ENCODE measurements around the gene ADCY6.

ADCY6 gene

DNA sequence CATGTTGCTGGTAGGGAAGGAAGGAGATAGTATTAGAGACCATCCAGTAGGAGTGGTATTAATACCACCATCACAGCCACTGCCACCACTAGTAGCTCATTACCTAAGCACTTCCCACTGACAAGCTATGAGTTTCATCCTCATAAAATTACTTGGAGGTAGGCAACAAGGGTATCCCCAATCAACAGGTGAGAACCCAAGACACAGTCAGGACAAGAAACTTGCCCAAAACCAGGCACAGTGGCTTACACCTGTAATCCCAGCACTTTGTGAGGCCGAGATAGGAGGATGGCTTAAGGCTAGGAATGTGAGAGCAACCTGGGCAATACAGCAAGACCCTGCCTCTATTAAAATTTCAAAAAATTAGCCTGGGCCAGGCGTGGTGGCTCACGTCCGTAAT is 5.5 kb downstream of the ADCY6 start:
- DNase-seq (ENCODE audit: low spot score) = no peak

DNA sequence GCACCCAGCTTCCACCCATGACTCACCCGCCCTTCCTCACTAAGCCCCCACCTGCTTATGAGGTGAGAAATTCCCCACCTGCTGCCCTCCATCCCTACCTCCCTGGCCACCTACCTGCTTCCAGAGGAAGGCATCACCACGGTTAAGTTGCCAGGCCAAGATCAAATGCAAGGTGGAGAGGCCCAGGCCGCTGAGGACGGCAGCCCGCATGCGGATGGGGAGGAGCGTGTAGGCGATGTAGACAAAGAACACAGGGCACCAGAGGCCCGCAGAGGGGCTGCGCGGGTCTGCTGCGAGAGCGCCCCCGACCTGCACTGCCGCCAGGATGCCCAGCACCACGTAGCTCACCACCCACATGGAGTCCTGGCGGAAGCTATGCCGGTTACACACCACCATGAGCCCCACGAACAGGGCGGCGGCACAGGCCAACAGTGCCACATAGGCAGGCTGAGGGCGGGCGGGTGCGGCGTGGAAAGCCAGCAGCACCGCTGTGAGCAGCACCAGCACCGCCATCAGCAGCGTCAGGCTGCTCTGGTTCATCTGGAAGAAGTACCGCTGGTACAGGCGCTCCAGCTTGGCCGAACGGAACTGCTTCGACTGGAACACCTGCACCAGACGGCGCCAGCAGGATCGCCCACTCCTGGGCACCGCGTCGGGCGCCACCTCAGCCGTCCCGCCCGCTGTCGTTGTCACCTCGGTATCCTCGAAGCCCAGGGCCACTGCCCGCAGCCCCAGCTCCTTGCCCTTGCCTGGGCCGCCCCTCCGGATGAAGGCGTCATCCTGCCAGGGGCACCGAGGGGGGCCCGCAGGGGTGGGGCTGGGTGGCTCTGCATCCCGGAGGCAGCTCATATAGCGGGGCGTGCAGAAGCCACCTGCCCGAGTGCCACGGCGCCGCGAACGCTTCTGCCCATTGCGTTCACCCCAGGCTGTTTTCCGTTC is 6.2 kb downstream of the ADCY6 start:
- DNase-seq (ENCODE audit: low spot score) = no peak

DNA sequence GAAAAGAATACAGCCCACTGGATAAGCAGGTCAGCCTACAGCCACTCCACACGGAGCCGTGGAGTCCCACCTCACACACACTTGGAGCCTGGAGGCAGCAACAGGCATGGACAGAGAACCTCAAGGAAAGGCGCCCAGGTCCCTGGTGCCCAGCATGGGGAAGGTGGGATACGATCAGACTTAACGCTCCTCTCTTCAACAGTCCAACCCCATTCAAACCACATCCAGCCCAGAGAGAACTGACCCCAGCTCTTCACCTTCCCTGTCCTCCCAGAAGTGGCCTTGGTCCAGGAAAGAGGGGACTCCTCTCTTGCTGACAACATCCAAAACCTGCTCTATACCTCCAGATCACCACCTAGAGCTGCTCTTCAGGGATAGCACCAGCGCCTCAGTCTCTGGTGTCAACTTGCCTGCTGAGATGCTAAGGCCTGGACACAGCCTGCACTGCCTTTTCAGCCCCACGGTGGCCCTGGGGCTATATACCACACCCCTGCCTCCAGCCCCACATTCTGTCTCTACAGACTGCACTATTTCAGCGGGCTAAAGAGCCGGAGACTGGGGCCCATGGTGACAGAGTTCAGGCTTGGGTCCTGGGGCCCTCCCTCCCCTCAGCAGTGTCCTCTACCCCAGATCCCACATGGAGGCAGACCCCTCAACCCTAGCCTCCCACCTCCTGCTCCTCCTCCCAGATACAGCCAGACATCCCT is 7.0 kb downstream of the ADCY6 start:
- no peak for DNase-seq (ENCODE audit: low spot score)

DNA sequence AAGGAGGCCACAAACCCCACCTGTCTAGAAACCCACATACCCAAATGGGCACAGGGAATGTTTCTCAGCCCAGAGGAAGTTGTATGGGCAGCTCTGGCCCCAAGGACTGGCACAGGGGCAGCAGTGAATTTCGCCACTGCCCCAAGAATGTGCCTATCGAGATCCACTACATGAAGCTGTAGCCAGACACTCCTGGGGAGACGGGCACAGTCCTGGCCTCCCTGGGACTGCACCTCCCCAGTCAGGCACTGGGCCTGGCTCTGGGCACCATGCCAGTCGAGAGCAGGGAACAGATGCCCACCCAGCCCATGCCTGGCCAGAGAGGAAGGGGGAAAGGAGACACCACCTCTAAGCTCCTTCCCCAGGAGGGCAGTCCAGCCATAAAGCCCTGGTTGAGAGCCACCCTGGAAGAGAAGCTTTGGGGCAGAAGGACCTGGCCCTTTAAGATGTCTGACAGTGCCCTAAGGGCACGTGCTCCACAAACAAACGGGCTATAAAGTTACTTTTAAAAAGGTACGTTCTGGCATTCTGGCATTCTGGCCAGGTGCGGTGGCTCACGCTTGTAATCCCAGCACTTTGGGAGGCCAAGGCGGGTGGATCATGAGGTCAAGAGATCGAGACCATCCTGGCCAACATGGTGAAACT is 8.4 kb downstream of the ADCY6 start:
- no peak for DNase-seq (ENCODE audit: low spot score)

DNA sequence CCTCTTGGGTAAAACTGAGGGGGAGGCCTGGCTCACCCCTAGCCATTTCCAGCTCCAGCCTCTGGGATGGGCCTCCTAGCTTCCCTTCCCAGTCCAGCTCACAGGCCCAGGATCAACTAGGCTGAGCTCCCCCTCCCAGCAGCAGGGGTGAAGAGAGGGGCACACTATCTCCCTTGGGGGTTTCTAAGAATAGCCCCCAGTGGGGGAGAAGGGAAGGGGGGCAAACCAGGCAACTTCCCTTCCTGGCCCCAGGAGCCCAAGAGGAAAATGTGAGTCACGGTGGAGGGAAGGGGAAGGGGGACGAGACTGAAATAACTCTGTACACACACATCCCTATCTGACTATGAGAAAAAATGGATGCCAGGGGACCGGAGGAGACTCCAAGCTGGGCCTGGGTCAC is 9.0 kb downstream of the ADCY6 start:
- DNase-seq (ENCODE audit: low spot score) = no peak

DNA sequence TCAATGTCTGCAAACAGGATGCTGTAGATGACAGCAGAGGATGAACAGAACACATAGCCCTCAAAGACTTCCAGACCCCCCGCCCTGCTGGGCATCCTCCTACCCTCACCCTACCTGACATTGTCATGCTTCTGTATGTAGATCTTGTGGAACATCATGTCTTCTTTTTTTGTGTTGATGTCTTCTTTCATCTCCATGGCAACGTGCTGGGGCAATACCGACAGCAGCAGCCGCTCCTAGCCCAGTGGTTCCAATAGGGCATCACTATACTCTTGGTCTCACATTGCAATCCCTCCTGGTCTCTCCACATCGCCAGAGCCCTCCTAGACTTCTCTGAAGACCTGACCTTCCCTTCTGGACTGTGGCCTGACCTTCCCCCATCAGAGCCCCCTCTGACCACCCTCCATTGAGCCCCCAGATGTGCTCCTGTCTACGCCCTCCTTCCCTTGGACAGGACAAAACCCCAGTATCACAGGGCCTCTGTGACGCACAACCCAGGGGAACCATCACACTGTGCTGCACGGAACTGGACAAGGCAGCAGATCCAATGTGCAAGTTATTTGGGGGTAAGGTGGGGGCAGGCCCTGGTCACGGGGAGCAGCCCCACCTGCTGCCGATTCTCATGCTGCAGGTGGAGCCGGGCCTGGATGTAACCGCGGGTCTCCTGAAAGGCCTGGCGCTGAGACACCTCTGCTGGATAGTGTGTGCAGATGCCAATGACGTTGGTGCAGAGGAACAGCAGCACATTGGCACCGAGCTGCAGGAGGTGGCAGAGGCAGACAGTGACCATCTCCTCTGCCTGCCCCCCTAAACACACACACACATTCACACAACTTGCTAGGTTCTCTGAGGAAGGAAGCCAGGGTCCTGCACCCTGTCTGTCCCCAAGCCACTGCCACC is 11.1 kb downstream of the ADCY6 start:
- no peak for DNase-seq (ENCODE audit: low spot score)

DNA sequence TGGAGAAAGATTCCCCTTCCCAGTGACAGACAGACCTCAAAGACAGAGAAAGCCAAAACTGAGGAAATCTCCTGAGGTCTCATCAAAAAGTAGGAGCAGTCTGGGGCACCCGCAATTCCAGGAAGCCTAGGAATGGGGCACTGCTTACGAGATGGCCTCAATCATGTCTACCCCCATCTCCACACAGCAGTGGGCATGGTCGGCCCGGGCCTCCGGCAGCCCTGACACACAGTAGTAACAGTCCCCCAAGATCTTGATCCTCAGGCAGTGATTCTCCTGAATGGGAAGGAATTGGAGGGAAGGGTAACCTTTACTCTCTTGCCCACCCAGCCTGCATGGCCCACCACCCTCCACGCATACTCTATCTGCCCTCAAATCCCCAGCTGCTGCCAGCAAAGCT is 11.9 kb downstream of the ADCY6 start:
- no peak for DNase-seq (ENCODE audit: low spot score)

DNA sequence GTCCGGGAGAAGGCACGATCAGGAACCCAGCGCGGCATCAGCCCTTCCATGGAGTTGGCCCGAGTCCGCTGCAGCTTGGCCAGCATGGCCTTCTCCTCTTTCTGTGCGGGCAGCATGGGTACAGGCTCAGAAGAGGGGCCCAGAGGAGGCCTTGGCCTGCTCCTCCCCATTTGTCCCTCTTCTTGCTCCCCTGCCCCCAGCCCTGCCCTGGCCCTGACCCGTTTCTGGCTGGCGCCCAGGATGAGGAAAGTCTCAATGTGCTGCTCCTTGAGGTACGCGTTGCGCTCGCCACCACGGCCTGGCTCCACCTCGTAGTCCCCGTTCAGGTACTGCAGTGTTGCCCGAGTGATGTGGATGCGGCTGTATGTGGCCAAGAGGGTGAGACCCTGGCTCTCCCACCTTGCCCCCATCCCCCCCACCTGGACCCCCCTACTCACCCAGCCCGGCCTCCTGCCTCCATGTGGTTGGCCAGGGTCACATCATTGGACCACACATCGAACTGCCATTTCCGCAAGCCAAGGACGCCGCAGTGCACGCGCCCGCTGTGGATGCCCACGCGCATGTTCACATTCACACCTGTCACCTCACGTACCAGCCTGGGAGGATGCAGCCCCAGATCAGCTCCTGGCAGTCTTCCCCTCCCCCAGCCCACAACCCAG is 12.8 kb downstream of the ADCY6 start:
- DNase-seq (ENCODE audit: low spot score) = no peak

DNA sequence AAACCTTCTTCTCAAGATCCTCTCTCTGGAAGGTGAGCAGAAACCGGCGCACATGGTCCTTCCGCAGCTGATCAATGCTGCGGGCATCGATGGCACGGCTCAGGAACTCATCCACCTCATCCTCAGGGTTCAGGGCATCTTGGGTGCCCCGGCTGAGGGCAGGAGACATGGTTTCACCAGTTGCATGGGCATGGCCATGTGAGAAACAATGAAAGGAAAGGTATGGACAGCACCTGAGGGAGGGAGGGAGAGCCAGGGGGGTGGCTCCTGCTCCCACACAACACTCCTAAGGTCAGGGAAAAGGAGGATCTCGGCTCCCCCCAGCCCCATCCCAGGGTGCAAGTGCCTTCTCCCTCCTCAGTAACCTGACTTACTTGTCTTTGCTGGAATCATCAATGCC is 13.6 kb downstream of the ADCY6 start:
- no peak for DNase-seq (ENCODE audit: low spot score)

DNA sequence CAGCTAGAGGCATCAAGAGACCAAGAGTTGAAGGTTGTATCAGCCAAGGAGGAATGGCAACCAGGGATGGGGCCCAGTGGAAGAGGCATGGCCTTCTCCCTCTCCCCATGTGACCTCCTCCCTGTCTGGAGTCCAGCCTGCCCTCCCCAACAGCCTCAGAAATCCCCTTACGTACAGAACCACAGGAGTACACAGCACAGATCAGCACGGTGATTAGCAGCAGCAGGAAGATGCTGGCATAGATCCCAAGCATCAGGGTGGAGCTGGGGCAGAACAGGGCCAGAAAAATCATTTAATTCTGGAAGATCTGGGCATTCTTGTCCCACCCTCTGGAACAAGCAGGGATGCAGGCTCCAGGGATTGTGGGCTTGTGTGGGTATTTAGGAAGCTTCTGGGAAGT is 14.4 kb downstream of the ADCY6 start:
- DNase-seq (ENCODE audit: low spot score) = no peak

DNA sequence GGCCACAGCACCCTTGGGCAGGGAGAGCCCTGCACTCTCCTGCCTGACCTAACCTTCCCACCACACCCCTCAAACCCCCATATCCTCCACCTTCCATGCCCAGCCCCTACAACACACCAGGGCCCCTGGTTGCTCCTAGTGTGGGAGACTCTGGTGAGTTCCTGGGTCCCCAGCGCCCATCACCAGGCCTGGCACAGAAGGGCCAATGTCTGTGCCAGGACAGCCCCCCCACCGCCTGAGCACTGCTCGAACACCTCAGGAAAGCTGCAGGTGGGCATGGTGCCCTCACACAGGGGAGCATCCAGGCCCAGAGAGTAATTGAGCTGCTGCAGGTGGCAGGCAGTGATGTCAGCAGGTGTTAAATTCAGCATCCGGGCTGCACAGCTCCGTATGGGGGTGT is 15.2 kb downstream of the ADCY6 start:
- DNase-seq (ENCODE audit: low spot score) = no peak

DNA sequence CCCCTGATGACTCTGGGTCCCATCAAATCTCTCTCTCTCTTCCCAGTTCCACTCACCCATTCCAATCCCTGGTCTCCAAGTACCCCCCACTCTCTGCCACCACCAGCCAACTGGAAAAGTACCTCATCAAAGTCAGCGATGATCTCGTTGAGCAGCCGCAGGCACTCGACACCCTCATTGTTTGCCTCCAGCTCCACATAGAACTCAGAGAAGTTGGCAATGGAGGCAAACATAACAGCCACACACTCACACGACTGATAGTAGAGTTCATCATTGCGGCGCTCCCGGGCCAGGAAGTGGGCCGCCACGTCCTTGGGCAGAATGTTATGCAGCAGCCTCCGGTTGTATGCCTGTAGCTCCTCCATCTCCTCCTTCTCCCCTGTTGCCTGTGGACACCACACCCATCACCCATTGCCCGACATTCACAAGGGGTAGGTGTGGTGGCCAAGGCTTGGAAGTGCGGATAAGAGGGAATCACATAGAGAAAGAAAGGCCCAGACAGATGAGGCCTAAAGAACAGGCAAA is 17.2 kb downstream of the ADCY6 start:
- no peak for DNase-seq (ENCODE audit: low spot score)

DNA sequence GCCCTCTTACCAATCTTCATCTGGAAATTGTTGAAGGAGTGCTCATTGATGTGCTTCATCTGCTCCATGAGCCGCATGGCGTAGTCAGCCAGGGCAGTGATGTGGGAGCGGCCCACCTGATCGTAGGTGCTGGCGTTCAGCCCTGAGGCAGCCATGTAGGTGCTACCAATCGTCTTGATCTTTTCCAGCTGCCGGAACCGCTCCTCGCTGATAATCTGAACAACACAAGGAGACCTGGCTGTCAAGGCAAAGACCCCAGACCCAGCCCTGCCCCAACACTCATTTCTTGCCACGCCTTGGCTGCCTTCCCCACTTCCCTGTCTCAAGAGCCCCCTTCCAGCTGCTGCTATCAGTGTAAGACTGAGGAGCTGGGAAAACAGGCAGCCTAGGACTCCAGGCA is 18.1 kb downstream of the ADCY6 start:
- DNase-seq (ENCODE audit: low spot score) = no peak

DNA sequence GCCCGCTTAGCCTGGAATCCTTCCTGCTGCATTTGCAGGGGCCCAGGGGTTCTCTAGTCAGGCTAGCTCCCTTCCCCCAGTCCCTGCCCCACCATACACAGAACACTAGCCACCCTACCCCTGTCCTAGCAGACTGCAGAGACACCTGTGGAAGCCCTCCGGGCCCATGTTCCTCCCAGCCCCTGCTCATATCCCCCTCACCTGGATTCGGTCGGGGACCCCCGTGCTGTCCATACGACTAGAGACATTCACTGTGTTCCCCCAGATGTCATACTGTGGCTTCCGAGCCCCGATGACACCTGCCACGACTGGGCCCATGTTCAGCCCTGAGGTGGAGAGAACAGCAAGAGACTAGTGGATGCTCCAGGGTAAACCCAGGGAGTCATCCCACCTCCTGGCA is 20.2 kb downstream of the ADCY6 start:
- DNase-seq (ENCODE audit: low spot score) = no peak

DNA sequence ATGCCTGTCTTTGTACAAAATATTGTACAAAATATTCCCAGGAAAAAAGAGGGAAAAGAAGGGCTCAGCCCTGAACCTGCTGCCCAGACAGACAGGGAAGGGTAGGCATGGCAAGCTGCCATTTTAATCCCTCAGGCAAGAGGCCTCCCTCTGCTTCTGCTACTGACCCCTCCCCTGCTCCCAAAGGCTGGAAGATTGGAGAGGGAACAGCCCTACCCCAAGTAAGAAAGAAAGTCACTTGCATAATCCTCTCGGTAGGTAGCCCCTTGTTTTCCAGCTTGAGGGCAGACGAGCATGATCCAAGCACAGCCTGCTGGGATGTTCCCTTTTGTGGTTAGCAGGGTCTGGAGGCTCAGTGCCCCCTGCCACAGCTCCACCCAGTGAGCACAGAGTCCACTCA is 20.7 kb downstream of the ADCY6 start:
- DNase-seq (ENCODE audit: low spot score) = no peak

DNA sequence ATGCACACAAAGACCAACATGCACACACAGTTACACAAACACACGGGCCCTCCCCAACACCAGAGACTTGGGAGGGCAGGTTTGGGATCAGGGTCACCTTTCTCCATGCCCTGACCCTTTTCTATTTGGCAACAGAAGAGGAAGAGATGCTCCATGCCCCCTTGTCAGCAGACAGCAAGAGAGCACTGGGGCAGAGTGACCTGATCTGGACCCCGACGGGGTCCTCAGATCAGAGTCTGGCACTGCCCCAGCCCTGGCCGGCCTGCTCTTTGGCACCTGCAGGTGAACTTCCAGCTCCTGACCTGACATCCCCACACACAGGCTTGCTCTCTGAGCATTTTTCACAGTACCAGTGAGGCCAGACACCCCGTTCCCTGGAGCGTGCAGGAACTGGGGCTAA is 21.4 kb downstream of the ADCY6 start:
- no peak for DNase-seq (ENCODE audit: low spot score)

DNA sequence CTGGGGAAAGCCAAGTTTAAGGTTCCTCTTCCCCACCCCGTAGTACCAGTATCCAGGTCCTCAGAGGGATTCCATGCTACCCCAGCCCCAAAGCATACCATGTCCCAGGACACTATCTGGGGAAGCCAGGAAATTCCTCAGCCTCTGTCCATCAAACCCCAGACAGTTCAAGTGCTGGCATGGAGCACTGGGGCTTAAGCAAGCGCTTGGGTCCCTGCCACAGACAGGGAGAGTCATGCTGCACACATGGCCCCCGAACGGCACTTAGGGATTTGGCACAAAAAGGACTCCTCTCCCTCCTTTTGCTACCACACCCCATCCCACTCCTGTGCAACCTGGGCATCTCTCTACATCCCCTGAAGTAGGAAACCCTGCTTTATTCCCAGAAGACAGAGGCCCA is 21.8 kb downstream of the ADCY6 start:
- no peak for DNase-seq (ENCODE audit: low spot score)

DNA sequence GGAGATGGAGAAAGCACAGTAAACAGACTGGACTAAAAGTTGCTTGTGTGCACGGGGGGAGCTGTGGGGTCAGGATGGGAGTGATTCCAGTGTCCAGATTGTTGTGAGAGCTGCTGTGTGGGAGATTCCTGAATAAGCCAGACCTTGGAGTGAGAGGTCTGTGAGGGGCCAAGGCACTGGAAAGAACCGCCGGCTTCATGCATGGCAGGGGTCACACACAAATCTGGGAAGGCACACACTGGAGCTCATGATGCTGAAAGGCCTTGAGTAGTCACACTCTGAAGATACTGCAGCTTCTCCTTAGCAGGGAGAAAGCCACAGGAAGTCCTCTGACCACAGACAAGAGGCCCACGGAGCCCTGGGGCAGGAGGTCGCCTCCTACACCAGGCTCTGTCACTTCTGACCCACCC is 23.1 kb downstream of the ADCY6 start:
- no peak for DNase-seq (ENCODE audit: low spot score)

DNA sequence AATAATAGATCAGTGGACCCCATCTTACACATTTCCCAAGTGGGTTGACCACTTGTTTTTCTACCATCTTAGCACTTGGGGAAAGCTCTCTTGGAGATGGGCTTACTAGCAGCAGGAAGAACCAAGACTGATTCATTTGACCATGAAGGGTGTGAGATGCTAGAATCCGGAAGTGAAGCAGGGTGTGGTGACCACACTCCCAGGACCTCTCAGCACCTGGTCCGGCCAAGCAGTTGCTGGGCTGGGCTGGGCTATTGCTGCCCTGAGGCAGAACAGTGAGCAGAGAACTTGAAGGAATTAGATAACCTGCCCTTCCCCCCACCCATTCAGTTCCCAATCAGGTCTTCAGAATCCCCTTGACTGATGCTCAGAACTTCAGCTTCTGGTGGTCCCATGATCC is 24.4 kb downstream of the ADCY6 start:
- no peak for DNase-seq (ENCODE audit: low spot score)

DNA sequence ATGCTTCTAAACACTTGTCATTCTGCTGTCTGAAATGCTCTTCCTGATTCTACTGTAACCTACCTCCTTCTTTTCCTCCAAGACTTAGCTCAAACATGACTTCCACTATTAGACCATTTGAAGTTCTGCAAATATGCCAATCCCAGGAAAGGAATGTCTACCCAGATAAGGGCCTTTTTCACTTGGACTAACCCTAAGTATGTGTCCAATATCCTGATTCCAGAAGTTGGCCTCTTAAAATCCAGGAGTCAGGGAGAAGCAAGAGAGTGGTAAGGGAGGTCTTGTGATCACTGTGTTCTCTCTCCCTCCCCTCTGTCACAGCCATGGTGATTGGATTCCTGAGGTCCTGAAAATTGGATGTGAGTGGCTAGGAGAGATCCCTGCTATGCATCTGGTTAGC is 30.2 kb downstream of the ADCY6 start:
- no peak for DNase-seq (ENCODE audit: low spot score)

DNA sequence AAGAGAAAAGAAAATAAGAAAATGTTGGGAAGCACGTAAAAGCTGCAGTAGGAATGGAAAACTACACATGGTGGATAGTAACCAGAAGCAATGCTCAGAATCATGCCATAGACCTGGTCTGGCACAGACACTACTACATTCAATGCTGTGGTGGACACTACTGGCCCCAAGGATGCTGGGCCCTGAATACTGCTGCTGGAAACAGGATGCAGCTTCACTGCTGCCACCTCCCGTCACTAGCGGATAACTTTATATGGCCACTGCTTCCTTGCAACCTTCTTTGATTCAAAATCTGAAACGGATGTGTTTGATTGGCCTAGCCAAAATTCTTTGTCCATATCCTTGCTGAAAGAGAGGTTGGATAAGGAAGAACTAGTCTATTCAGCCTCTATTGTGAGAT is 30.7 kb downstream of the ADCY6 start:
- no peak for DNase-seq (ENCODE audit: low spot score)

Measured in CD4-positive, alpha-beta T cell treated with Interleukin-6 at 100 ng/mL for 8 hours (primary cell).